HG03342 (cell line): ENCODE results near the gene FREM2.

Experiments
- ATAC-seq: cut with Tn5 transposase; IDR thresholded peaks from one replicate; pipeline ENCODE4 v1.9.1; 2021; ENCODE audit warnings: mild to moderate bottlenecking, moderate library complexity; ENCODE audit not compliant: unreplicated experiment

FREM2 gene, protein sequence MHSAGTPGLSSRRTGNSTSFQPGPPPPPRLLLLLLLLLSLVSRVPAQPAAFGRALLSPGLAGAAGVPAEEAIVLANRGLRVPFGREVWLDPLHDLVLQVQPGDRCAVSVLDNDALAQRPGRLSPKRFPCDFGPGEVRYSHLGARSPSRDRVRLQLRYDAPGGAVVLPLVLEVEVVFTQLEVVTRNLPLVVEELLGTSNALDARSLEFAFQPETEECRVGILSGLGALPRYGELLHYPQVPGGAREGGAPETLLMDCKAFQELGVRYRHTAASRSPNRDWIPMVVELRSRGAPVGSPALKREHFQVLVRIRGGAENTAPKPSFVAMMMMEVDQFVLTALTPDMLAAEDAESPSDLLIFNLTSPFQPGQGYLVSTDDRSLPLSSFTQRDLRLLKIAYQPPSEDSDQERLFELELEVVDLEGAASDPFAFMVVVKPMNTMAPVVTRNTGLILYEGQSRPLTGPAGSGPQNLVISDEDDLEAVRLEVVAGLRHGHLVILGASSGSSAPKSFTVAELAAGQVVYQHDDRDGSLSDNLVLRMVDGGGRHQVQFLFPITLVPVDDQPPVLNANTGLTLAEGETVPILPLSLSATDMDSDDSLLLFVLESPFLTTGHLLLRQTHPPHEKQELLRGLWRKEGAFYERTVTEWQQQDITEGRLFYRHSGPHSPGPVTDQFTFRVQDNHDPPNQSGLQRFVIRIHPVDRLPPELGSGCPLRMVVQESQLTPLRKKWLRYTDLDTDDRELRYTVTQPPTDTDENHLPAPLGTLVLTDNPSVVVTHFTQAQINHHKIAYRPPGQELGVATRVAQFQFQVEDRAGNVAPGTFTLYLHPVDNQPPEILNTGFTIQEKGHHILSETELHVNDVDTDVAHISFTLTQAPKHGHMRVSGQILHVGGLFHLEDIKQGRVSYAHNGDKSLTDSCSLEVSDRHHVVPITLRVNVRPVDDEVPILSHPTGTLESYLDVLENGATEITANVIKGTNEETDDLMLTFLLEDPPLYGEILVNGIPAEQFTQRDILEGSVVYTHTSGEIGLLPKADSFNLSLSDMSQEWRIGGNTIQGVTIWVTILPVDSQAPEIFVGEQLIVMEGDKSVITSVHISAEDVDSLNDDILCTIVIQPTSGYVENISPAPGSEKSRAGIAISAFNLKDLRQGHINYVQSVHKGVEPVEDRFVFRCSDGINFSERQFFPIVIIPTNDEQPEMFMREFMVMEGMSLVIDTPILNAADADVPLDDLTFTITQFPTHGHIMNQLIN (N-terminal part only)

DNA sequence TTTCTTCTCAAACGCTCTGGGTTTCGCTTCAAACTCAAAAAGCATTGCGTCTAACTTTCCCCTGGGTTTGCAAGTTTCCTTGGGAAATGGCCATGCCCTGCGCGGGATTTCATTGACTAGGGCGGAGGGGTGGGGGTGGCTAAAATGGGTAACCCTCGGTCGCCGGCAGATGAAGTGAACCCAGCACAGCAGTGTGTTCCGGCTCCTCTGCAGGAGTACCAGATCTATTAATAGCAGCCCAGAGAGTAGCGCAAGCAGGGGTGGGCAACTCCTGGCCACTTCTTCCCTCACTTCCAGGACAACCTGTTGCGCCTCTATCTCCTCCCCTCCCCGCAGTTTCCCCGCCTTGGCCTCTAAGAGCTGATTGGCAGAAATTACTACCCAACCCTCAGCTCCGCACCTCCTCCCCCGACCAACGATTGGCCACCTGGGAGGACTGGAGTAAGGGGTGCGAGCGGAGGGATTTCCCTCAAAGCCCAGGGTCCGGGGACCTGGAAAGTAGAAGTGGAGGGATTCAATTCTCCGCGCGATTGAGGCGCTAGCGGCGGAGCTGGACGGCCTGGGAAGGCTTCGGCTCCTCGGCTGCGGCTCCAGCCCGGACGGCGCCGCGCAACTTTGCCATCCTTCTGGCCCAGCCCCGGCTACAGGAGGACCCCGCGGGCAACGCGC, at the start of gene FREM2:
FREM2 (plus strand) TSS at position 501 of the 669 bp plus-strand sequence. CDS start 268 bp downstream, outside the sequence.
- ATAC-seq: no peak

GRCh38 chr13:38637576-38637975, 49.3 kb upstream of the FREM2 start:
- ATAC-seq: no peak

DNA sequence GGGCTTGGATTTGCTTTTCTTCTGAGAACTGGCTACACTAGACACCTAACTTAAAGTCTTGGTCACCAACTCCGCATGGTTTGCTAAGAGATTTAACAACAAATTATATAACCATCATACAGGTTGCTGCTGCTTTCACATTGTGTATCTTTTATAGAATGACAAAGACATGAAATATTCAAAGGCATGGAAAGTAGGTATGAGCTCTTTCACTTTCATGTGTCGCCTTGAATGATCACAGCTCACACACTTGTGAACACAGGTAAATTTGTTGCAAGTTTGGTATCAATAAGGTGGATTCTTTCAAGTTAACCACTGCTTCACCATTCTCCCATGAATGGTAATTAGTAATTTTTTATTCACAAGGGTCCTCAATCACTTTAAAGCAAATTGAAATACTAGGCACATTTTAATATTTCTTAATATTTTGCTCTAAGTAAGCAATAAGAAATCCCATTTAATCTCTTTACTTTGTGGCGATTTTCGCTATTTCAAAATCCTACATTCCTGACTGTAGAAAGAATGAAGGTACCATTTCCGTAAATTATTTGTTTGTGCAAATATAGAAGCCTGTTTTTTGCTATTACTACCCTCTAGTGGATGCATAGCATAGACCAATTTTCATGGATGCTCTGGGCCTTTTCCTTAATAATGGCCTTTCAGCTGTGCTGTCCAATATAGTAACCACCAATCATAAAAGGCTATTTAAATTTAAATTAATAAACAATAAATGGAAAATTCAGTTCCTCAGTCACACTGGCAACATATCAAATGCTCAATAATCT, 45.5 kb upstream of the FREM2 start:
- ATAC-seq: no peak

- no peak for ATAC-seq
These were observed 39.6 kb upstream of the FREM2 start for GRCh38 chr13:38647312-38647711.

GRCh38 chr13:38648912-38649311, 38.0 kb upstream of the FREM2 start:
- no peak for ATAC-seq

GRCh38 chr13:38656699-38657098, 30.2 kb upstream of the FREM2 start:
- ATAC-seq: no peak

GRCh38 chr13:38657191-38657590, 29.7 kb upstream of the FREM2 start:
- ATAC-seq: no peak

- no peak for ATAC-seq
These were observed 28.0 kb upstream of the FREM2 start for GRCh38 chr13:38658906-38659305.

DNA sequence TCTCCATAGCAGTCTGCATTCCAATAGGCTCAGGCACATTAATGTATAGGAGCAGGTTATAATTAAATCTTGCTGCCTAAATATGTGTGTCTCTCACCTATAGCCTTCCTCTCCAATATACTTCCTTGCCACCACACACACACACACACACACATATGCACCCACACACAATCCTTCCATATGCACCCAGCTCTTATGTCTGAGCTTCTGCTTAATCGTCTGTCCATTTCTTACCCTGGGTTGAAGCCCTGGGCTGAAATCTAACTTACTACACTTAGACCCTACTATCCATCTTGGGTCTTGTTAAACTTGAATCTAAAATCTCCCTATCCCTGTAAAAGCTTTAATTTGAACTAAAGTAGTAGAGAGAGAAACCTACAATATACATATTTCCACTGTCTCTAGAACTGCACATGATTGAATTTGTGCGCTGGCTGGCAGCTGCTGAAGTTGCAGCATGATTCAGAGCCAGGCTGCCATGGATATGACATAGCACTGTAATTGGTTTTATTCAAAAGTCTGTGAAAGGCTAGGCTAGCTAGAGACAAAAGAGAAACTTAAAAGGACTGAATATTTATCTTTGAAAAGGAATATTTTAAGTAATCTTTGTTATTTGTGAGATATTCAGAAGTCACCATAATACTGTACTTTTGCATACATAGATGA, 25.7 kb upstream of the FREM2 start:
- ATAC-seq: no peak

- no peak for ATAC-seq
These were observed 24.5 kb upstream of the FREM2 start for GRCh38 chr13:38662362-38662761.

- ATAC-seq: no peak
These were observed 22.0 kb upstream of the FREM2 start for GRCh38 chr13:38664906-38665305.

- ATAC-seq: no peak
These were observed 19.3 kb upstream of the FREM2 start for GRCh38 chr13:38667526-38668109.

- no peak for ATAC-seq
These were observed 17.5 kb upstream of the FREM2 start for GRCh38 chr13:38669234-38669964.

GRCh38 chr13:38670627-38671026, 16.2 kb upstream of the FREM2 start:
- no peak for ATAC-seq

DNA sequence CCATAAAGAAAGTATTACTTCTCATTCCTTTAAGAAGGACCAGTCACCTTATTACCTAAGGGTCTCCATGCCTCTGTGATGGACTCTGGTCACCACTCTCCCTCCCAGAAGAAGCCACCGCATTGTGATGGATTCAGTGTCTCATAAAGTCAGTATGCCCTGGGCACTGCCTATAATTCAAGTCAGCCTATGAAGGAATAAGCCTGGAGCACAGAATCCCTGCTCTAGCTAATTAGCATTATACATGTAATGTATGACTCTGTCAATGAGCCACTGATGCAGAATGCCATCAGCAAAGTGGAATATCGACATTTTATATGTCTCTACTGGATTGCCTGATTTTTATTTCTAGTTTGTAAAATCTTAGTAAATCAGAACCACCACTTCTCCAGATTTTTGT, 14.9 kb upstream of the FREM2 start:
- no peak for ATAC-seq

GRCh38 chr13:38674208-38674607, 12.7 kb upstream of the FREM2 start:
- no peak for ATAC-seq

DNA sequence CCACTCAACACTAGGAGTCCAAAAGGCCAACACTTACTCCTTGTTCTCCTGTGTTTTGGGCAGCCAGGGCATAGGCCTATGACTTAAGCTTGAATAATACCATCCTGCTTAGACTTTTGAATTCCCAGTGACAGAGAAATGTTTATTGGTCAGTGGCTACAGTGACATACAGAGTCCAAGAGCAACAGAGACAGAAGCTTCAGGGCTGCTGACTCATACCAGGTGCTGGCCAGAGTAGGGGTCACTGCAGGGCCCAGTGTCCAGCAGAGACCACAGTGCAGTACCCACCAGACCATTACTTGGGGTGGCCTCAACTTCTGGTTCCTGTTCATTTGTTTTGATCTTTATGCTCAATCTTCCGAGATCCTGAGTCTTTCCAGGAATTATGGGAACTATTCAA, 6.0 kb upstream of the FREM2 start:
- ATAC-seq: no peak

DNA sequence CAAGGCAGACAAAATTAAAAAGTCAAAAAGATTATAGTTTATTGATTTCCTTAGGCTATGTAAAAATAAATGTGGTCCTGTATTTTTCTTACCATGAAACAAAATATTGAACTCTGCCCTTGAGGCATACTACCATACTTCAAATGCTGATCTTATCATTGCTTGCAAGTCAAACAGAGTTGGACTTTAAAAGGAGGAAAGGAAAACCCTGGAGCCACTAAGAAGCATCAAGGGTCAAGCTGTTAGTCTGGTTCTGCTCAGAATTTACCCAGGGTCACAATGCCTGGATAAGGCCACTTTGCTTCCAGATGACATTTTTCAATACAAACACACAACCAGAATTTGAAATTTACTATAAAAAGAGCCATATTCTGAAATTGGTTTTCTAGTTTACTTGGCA, 2.2 kb upstream of the FREM2 start:
- ATAC-seq: no peak
